ENCODE measurements around the gene RAET1E.

- no peak for TF ChIP-seq EZH2 (IDR thresholded peaks at IDR 0.05; ENCODE audit: insufficient read depth, poor library complexity, severe bottlenecking)
- TF ChIP-seq EZH2phosphoT487 (IDR thresholded peaks at IDR 0.05; ENCODE audit: insufficient read depth, low read depth) = no peak
Measured at GRCh38 chr6:149933461-149933860, 35.5 kb upstream of the RAET1E start.
